ENCODE results near the gene SLC30A3. TPM values are rescaled to one million over a fixed set of nuclear protein-coding genes. Genes with fewer than 3 reads are reported as not detected.

Gene SLC30A3
- total and polyA plus RNA-seq, 2 of the 4 experiments (the other 2 are of a cell fraction): 0.15 TPM; not detected in 1

DNA sequence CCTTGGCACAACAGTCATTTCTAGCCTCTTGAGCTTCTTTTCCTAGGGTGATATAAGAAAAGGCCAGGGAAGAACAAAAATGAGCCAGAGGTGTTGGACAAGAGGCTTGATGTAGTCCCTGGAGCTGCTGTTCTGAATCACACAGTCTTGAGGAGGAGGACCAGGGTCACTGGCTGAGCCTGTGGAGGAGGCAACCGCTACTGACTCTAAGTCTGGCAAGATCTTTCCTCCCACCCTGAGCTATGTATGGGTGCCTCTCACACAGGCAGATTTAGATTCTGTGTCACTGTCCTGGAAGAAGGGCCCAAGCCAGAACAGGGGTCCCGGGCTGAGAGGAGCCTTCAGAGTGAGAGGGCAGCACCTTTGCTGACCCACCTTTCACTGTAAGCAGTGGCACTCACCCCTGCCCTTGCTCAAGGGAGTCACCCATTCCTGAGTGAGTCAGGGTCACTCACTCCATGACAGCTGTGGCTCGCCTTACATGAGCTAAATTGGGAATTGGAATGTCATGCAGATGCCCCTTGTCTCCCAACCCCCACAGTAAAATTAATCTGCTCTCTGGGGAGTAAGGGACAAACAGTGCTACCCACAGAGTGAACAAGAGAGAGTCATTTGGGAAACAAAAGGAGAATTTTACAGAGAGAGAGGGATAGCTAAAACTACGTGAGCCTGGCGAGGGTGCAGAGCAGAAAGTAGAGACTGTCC, 19.2 kb upstream of the SLC30A3 start, which contains the start of gene TRIM54 (continued):
- TF ChIP-seq MAFK (IDR thresholded peaks at IDR 0.05; ENCODE audit: low read depth, low read length) (no peak), FOS (IDR thresholded peaks at IDR 0.05; ENCODE audit: low read depth, low read length) (no peak)

DNA sequence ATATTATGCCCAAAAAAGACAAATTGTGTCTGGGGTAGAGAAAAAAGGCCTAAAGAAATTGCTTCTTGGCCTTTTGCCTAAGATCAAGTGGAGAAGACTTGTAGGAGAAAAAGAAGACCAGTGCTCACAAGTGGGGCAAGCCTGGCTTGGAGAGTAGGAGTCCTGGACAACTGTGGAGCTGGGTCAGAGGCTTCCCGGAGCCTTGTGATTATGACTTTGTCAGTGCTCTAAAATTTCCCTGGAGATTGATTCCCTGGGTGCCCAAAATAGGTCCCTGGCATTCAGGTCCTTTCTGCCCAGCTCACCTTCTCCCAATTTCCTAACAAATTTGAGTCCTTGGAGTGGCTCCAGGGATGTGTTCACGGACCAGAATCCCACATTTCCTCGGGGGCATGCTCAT, 18.6 kb upstream of the SLC30A3 start:
- BruUV-seq (replicated peaks): no TSS peak
- no peaks in the 10 kb centered on the region for H3K36me3 ChIP-seq (ENCODE audit: control insufficient read depth, insufficient read depth, low read length)
- 0 out of 2 replicates have a peak overlapping the region, but pooled peaks have one; percentile 66 for H2BK120ac ChIP-seq (ENCODE audit: low read depth, low read length)
- no peak overlapping the region for H4K91ac ChIP-seq (ENCODE audit: insufficient read depth, low read depth, low read length)
- H3K56ac ChIP-seq (ENCODE audit: extremely low read depth, insufficient read depth, low read length): no peak overlapping the region
- no peak overlapping the region for H3K14ac ChIP-seq (replicated peaks; ENCODE audit: low read depth, low read length)
- H3K4me2 ChIP-seq (ENCODE audit: low read depth, low read length): no peak overlapping the region
- no peak overlapping the region for H2AK9ac ChIP-seq (replicated peaks; ENCODE audit: low read depth, low read length, poor library complexity)
- H3K9ac ChIP-seq (ENCODE audit: low read depth, low read length): no peak overlapping the region
- ATAC-seq (ENCODE audit: low read depth) (no peak), DNase-seq (no peak)
- H3K4ac ChIP-seq (ENCODE audit: low read depth, low read length): no peak overlapping the region; the same call in 1 of the 2 replicates
- dilution Hi-C loops (cut with HindIII; ENCODE audit: low sequenced_read_pairs, unreplicated experiment): no loop called here
- H3K9me1 ChIP-seq (ENCODE audit: insufficient read depth, low read length): peaks cover 17% of the 10 kb centered on the region
- intact Hi-C loops (cut with micrococcal nuclease): loop anchor here (2.0 kb wide), 2 partner anchors 69 to 183 kb away; partner anchors contain the start of genes ATRAID and SLC5A6
- H2BK20ac ChIP-seq (ENCODE audit: low read depth, low read length): no peak overlapping the region
- H4K8ac ChIP-seq (ENCODE audit: low read depth in 2 of 2, low read length in 2 of 2): no peak overlapping the region
- in situ Hi-C loops (cut with MboI; ENCODE audit: low sequenced_read_pairs): loop anchor here (5.0 kb wide), 1 partner anchor 184 kb away; no protein-coding TSS in a partner anchor
- no peak overlapping the region for H3K27ac ChIP-seq (ENCODE audit: insufficient read depth, low read length)
- no peak overlapping the region for H2AFZ ChIP-seq (replicated peaks; ENCODE audit: low read length, poor library complexity)
- H3K79me1 ChIP-seq (ENCODE audit: low read depth in 1 of 2, low read length in 2 of 2): no peaks in the 10 kb centered on the region
- WGBS, 2 experiments (ENCODE audit: extremely low coverage in 2 of 2, insufficient read length in 1 of 2): no CpG with 5 or more reads among the region's 3 CpGs
- CTCF ChIA-PET: interaction anchor here (0.7 to 4.1 kb wide), 4 partner anchors 11 to 21 kb away, joined by 3 to 34 read pairs (median 10); no protein-coding TSS in a partner anchor
- H4K5ac ChIP-seq (ENCODE audit: low read depth, low read length): no peak overlapping the region
- no peak overlapping the region for H3K18ac ChIP-seq (ENCODE audit: low read depth, low read length)
- peaks cover 29% of the 10 kb centered on the region for H3K4me1 ChIP-seq (ENCODE audit: control insufficient read depth, insufficient read depth, low read length)
- H2BK15ac ChIP-seq (ENCODE audit: low read depth, low read length): no peak overlapping the region
- H3K9me3 ChIP-seq (ENCODE audit: control insufficient read depth, insufficient read depth, low read length): no peaks in the 10 kb centered on the region
- no peak overlapping the region for H3K4me3 ChIP-seq (ENCODE audit: insufficient read depth, low read depth, low read length)
- no peak overlapping the region for H2BK5ac ChIP-seq (ENCODE audit: low read depth, low read length, poor library complexity, severe bottlenecking)
- TF ChIP-seq MAFK (IDR thresholded peaks at IDR 0.05; ENCODE audit: low read depth, low read length): no peak
- no peak for TF ChIP-seq NFE2L2 (IDR thresholded peaks at IDR 0.05; ENCODE audit: low read depth, low read length)
- no peak for TF ChIP-seq RAD21 (IDR thresholded peaks at IDR 0.05; ENCODE audit: low read length)
- TF ChIP-seq, protein P1, sequence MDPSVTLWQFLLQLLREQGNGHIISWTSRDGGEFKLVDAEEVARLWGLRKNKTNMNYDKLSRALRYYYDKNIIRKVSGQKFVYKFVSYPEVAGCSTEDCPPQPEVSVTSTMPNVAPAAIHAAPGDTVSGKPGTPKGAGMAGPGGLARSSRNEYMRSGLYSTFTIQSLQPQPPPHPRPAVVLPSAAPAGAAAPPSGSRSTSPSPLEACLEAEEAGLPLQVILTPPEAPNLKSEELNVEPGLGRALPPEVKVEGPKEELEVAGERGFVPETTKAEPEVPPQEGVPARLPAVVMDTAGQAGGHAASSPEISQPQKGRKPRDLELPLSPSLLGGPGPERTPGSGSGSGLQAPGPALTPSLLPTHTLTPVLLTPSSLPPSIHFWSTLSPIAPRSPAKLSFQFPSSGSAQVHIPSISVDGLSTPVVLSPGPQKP (IDR thresholded peaks at IDR 0.05; ENCODE audit: borderline replicate concordance, low read depth, low read length): no peak
- TF ChIP-seq MAZ (IDR thresholded peaks at IDR 0.05; ENCODE audit: borderline replicate concordance, low read depth, low read length): no peak
- TF ChIP-seq FOS (IDR thresholded peaks at IDR 0.05; ENCODE audit: low read depth, low read length): no peak
- no peak for TF ChIP-seq POLR2A (IDR thresholded peaks at IDR 0.05; ENCODE audit: low read depth, low read length)
- TF ChIP-seq SMC3 (IDR thresholded peaks at IDR 0.05; ENCODE audit: low read depth, low read length): no peak
- POLR2A ChIA-PET (ENCODE audit: unreplicated experiment): no interaction called here
- H3K27me3 ChIP-seq (ENCODE audit: control insufficient read depth, insufficient read depth, low read length): peaks cover 9% of the 10 kb centered on the region
- H3K23ac ChIP-seq (ENCODE audit: low read depth, low read length): no peak overlapping the region
- H2AK5ac ChIP-seq (ENCODE audit: low read depth, low read length): no peak overlapping the region
- no peaks in the 10 kb centered on the region for H4K20me1 ChIP-seq (ENCODE audit: insufficient read depth, low read length)

Data from IMR-90 (cell line).